ENCODE results near the gene DRAM1. TPM values are rescaled to one million over a fixed set of nuclear protein-coding genes. Genes with fewer than 3 reads are reported as not detected.

Gene DRAM1
- total and polyA plus RNA-seq, 2 donors (not counting 1 experiment from before 2014, with no cell fraction given) = 2.1 to 10.2 TPM

GRCh38 chr12:101957252-101957959 is 80.0 kb downstream of the DRAM1 start:
- H3K4me1 Mint-ChIP-seq = no peaks in the 10 kb centered on the region
- H3K9me3 Mint-ChIP-seq (ENCODE audit: insufficient read depth) = peaks cover 2% of the 10 kb centered on the region
- no peaks in the 10 kb centered on the region for H3K4me1 ChIP-seq (ENCODE audit: control insufficient read depth in 2 of 2, insufficient read depth in 2 of 2, low read length in 2 of 2)
- no peak overlapping the region for H3K4me3 ChIP-seq (ENCODE audit: control extremely low read depth in 1 of 5, extremely low read depth in 1 of 5, insufficient read depth in 1 of 5, low read depth in 2 of 5, low read length in 4 of 5)
- no peaks in the 10 kb centered on the region for H4K20me1 ChIP-seq (ENCODE audit: control insufficient read depth, insufficient read depth, low read length, poor library complexity, severe bottlenecking)
- no peaks in the 10 kb centered on the region for H3K27me3 Mint-ChIP-seq
- H2AFZ ChIP-seq (ENCODE audit: insufficient read depth, low read depth, low read length, poor library complexity, severe bottlenecking) = no peak overlapping the region
- H3K27ac ChIP-seq (ENCODE audit: low read length in 2 of 2) = no peak overlapping the region
- H3K4me2 ChIP-seq (replicated peaks; ENCODE audit: low read depth, low read length, poor library complexity, severe bottlenecking) = no peak overlapping the region
- WGBS (ENCODE audit: insufficient coverage) = 40% methylated on average over 1 of the region's 9 CpGs
- H3K27me3 ChIP-seq (replicated peaks in 1 of 4; ENCODE audit: control extremely low read depth in 1 of 4, control insufficient read depth in 3 of 4, insufficient read depth in 4 of 4, low read length in 3 of 4) = no peaks in the 10 kb centered on the region
- ATAC-seq (ENCODE audit: low read depth) = no peak
- no peak overlapping the region for H3K9ac ChIP-seq (ENCODE audit: low read length)
- ChIA-PET POLR2A (no interaction called here), CTCF (interaction anchor here (1.2 to 1.8 kb wide), 2 partner anchors 9 to 17 kb away, joined by 3 to 7 read pairs; no protein-coding TSS in a partner anchor)
- TF ChIP-seq CTCF (IDR thresholded peaks at IDR 0.05) (no peak), EZH2 (IDR thresholded peaks at IDR 0.05; ENCODE audit: borderline replicate concordance, insufficient read depth, low read depth, low read length, poor library complexity, severe bottlenecking) (no peak)
- intact Hi-C loops (cut with micrococcal nuclease) = no loop called here
- no peak overlapping the region for H3K27ac Mint-ChIP-seq
- no peaks in the 10 kb centered on the region for H3K36me3 ChIP-seq (replicated peaks in 1 of 2; ENCODE audit: control extremely low read depth in 1 of 2, control insufficient read depth in 1 of 2, extremely low read depth in 1 of 2, insufficient read depth in 2 of 2, low read length in 1 of 2)
- H3K4me3 Mint-ChIP-seq = no peak overlapping the region
- H3K79me2 ChIP-seq (ENCODE audit: control insufficient read depth, insufficient read depth, low read length) = no peaks in the 10 kb centered on the region
- H3K9me3 ChIP-seq (ENCODE audit: control extremely low read depth in 1 of 3, control insufficient read depth in 2 of 3, insufficient read depth in 1 of 3, low read length in 2 of 3) = peaks cover 2 to 7% (median 4%) of the 10 kb centered on the region in 3 donors
- no peak for DNase-seq

- Mint-ChIP-seq H3K27ac (no peak overlapping the region), H3K9me3 (ENCODE audit: insufficient read depth) (peaks cover 2% of the 10 kb centered on the region), H3K4me3 (no peak overlapping the region), H3K27me3 (no peaks in the 10 kb centered on the region), H3K4me1 (no peaks in the 10 kb centered on the region)
- Histone ChIP-seq H2AFZ (ENCODE audit: insufficient read depth, low read depth, low read length, poor library complexity, severe bottlenecking) (no peak overlapping the region), H3K27me3 (replicated peaks in 1 of 4; ENCODE audit: control extremely low read depth in 1 of 4, control insufficient read depth in 3 of 4, insufficient read depth in 4 of 4, low read length in 3 of 4) (no peaks in the 10 kb centered on the region), H3K36me3 (replicated peaks in 1 of 2; ENCODE audit: control extremely low read depth in 1 of 2, control insufficient read depth in 1 of 2, extremely low read depth in 1 of 2, insufficient read depth in 2 of 2, low read length in 1 of 2) (no peaks in the 10 kb centered on the region), H3K79me2 (ENCODE audit: control insufficient read depth, insufficient read depth, low read length) (no peaks in the 10 kb centered on the region), H3K27ac (ENCODE audit: low read length in 2 of 2) (no peak overlapping the region), H4K20me1 (ENCODE audit: control insufficient read depth, insufficient read depth, low read length, poor library complexity, severe bottlenecking) (no peaks in the 10 kb centered on the region), H3K4me2 (replicated peaks; ENCODE audit: low read depth, low read length, poor library complexity, severe bottlenecking) (no peak overlapping the region), H3K4me1 (ENCODE audit: control insufficient read depth in 2 of 2, insufficient read depth in 2 of 2, low read length in 2 of 2) (no peaks in the 10 kb centered on the region), H3K9ac (ENCODE audit: low read length) (no peak overlapping the region), H3K9me3 (ENCODE audit: control extremely low read depth in 1 of 3, control insufficient read depth in 2 of 3, insufficient read depth in 1 of 3, low read length in 2 of 3) (peaks cover 0 to 7% (median 4%) of the 10 kb centered on the region in 3 donors), H3K4me3 (ENCODE audit: control extremely low read depth in 1 of 5, extremely low read depth in 1 of 5, insufficient read depth in 1 of 5, low read depth in 2 of 5, low read length in 4 of 5) (no peak overlapping the region)
- WGBS (ENCODE audit: insufficient coverage) = 94% methylated on average over 2 of the region's 2 CpGs
- CTCF ChIA-PET = interaction anchor here (0.6 kb wide), 1 partner anchor 82 kb away, joined by 4 read pairs; no protein-coding TSS in a partner anchor
- no peak for ATAC-seq (ENCODE audit: low read depth)
- no peak for DNase-seq
- intact Hi-C loops (cut with micrococcal nuclease) = no loop called here
- no peak for TF ChIP-seq CTCF (IDR thresholded peaks at IDR 0.05)
- no peak for TF ChIP-seq EZH2 (IDR thresholded peaks at IDR 0.05; ENCODE audit: borderline replicate concordance, insufficient read depth, low read depth, low read length, poor library complexity, severe bottlenecking)
- POLR2A ChIA-PET = no interaction called here
These were observed 82.2 kb downstream of the DRAM1 start for GRCh38 chr12:101959607-101960006.

All from B cell (primary cell).